OCI-LY7 (cell line): ENCODE results near the gene PRR12.

Source experiments
- CTCF ChIP-seq: fragments of 200-600 bp; sonication (generic); conservative IDR thresholded peaks from 2 replicates; pipeline ENCODE4 v1.5.1; 2014; ENCODE audit warnings: mild to moderate bottlenecking, antibody characterized with exemption, low read length, moderate library complexity, mixed read lengths
- EZH2phosphoT487 ChIP-seq: fragments of 200-600 bp; sonication (generic); IDR thresholded peaks from 2 replicates; pipeline ENCODE4 v1.6.1; 2018; ENCODE audit warnings: low read depth, borderline replicate concordance, mild to moderate bottlenecking, mixed run types, antibody characterized with exemption, low read length, moderate library complexity, mixed read lengths

GRCh38 chr19:49653466-49653806, 62.5 kb downstream of the PRR12 start:
- TF ChIP-seq CTCF (no peak), EZH2phosphoT487 (no peak)
